Measurements from ENCODE around the gene XXYLT1.
"Not testable (repeated sequence)": the region's sequence is repeated elsewhere in the genome, so short reads cannot be mapped to it uniquely, and the experiment has no call there.

The XXYLT1 gene

DNA sequence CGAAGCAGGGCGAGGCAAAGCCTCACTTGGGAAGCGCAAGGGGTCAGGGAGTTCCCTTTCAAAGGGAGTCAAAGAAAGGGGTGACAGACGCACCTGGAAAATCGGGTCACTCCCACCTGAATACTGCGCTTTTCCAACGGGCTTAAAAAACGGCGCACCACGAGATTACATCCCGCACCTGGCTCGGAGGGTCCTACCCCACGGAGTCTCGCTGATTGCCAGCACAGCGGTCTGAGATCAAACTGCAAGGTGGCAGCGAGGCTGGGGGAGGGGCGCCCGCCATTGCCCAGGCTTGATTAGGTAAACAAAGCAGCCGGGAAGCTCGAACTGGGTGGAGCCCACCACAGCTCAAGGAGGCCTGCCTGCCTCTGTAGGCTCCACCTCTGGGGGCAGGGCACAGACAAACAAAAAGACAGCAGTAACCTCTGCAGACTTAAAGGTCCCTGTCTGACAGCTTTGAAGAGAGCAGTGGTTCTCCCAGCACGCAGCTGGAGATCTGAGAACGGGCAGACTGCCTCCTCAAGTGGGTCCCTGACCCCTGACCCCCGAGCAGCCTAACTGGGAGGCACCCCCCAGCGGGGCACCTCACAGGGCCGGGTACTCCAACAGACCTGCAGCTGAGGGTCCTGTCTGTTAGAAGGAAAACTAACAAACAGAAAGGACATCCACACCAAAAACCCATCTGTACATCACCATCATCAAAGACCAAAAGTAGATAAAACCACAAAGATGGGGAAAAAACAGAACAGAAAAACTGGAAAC is 182.9 kb downstream of the XXYLT1 start:
- not testable (repeated sequence) for DNase-seq

DNA sequence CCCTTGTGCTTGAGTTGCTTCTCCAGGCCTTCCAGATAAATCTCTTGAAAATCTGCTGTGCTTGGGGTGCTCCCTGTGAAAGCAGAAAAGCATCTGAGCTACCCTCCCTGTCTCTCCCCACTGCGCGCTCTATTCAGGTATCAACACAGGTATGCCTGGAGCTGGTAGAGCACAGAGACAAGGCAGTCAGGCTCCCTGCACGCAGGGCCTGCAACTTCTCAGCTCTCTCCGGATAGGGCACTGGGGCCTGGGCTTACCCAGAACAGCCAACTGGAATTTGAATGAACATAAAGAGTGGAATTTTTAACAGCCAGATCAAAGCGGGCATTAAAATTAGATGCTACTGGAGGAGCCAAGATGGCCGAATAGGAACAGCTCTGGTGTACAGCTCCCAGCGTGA is 183.6 kb downstream of the XXYLT1 start:
- DNase-seq: no peak

DNA sequence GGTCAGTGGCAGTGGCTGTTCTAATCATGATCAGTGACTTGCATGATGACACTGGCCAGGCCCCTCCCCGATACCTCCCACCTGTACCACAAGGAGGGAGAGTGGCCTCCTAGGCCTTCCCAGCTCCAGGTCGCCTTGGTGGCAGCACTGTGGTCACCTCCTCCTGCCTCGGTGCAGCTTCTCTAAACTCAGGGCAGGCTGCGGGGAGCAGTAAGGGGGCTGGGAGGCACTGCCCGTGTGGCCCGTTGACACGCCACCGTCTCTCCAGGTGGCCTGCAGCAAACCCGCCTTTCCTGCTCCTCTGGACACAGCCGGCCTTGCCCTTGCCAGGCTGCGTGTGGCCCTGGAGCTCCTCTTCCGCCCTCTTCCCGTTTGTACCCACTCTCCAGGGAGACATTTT is 184.1 kb downstream of the XXYLT1 start:
- no peak for DNase-seq

DNA sequence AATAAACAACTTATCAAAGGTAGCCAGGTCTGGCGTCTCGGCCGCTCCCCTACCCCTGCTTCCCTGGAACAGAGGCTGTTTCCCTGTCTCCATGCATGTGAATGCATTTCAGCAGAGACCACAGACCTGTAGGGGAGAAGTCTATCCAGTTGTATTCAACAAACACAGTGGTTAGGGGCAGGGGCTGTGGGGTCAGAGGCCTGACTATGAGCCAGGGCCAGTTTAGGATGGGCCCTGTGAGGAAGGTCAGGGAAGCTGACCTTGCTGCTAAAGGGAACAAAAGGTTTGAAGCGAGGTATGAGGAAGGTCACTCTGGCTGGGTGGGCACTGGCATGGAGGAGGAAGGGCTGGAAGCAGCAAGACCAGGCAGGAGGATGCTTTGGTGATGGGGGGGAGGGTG is 184.6 kb downstream of the XXYLT1 start:
- no peak for DNase-seq

DNA sequence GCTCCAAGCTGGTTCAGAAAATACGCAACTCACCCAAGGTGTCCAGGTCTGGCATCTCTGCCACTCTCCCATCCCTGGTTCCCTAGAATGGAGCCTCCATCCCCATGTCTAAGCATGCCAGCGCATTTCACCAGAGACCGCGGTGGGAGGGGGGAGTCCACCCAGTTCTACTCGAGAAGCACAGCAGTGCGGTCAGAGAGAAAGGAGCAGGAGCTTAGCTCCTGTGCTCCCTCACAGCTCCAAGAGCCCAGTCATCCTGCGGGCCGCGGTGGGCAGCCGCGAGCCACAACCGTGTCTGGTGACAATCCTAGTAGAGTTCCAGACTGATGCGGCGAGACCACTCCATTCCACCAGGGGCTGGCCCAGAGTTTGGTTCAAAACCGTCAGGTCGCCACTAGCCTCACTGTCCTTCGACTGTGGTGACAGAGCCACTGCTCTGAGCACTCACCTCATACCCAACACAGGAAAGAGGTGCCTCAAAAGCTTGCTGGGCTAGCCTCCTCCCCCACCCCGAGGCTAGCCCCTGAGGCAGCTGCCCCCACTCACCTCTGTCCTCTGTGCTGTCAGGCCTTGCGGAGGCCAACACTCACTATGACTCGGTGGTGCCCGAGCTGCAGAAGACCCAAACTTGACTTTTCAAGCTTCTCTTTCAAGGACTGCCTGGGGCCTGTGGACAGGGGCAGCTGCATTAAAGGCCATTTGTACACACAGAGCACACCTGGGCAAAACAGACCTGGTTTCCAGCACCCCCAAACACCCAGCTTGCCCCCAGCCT is 185.4 kb downstream of the XXYLT1 start:
- no peak for DNase-seq

DNA sequence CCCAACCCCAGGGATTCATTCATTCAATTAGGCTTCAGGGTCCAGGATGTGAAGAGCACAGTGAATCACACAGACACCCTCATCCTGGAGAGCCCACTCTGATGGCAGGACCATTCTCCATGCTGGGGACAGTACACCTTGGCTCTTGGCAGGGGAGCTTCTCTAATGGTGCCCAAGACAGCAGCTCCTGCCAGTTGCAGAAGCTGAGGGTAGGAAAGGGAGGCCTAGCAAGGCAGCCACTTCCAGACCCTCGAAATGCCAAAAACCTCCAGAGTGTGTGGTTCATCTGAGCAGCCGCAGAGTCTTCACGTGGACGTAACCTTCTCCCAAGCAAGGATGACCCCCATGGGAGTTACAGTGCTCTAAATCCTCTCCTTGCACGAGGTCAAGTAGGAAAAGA is 186.2 kb downstream of the XXYLT1 start:
- DNase-seq: no peak

DNA sequence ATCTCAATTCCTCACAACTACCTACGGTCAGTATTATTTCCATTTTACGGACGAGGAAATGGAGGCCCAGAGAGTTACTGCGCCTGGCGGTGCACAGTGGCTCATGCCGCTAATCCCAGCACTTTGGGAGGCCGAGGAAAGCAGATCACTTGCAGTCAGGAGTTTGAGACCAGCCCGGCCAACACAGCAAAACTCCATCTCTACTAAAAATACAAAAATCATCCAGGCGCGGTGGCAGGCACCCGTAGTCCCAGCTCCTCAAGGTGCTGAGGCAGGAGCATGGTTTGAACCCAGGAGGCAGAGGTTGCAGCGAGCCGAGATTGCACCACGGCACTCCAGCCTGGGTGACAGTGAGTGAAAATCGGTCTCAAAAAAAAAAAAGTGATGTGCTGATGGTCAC is 187.3 kb downstream of the XXYLT1 start:
- DNase-seq: no peak

DNA sequence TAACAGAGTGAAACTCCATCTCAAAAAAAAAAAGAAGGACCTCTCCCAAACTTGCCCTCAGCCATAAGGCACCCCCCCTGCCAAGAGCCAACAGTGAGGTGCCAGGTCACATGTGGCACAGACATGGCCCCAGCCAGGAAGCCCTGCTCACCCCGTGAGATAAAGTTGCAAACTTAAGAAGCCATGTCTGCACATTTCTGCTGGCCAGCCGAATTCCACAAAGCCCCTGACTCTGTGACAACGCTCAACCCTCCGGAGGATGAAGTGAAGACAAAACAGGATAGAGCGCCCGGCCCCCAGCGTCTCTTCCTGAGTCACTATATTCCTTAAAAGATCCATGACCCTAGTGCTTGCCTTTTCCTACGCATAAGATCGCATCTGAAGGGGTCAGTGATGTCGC is 188.1 kb downstream of the XXYLT1 start:
- no peak for DNase-seq

DNA sequence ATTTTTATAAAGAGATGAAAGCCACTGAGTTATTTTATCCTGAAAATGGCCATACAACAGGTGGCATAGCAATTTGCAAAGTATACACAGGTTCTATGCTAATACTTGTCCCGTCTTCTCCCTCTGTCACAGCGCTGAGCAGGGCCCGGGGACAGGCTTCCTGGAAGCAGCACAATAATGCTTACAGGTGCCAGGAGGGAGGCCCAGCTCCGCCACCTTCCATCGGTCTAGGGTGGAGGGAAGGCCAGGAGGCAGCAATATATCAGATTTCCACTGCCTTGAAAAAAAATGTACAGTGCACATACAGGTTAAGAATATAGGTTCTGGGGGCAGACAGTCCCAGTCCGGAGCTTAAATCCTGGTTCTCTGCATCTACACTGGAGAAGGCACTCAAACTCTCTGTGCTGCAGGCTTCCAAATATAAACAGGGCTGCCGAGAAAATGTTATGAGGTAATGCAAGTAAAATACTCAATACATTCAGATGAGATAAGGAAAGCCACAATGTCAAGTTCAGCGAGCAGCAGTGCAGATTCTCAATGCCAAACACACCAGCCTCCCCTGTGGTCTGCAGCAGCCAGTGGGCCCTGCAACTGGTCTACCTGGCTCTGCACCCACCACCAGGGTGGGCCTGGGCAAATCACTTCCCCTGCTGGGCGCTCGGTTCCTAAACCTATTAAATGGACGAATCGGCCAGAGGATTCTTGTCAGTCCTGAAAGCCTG is 189.6 kb downstream of the XXYLT1 start:
- DNase-seq: no peak

DNA sequence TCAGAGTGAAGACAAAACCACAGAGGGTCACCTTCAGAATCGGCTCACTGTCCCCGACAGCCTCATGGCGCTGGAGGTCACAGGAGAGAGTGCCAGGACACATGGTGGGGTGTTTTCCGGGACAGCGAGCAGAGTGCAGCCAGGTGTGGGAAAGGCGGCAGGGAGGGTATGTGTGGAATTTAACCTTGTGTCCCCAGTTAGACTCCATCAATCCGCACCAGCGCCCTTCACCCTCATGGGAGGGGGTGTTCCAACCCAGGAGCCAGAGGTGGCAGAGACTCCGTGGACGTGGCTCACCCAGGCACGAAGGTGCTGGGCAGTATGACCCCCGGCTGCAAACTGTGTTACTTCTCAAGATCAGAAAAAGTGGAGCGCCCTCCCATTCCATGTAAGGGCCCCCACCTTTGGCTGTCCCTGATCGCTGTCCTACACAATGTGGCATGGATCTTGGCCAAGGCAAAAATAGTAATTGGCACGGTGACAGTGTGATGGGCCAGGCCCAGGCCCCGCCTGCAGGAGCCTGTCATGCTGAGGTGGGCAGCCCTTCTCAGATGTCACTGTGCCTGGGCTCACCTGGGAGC is 190.3 kb downstream of the XXYLT1 start:
- DNase-seq: no peak

DNA sequence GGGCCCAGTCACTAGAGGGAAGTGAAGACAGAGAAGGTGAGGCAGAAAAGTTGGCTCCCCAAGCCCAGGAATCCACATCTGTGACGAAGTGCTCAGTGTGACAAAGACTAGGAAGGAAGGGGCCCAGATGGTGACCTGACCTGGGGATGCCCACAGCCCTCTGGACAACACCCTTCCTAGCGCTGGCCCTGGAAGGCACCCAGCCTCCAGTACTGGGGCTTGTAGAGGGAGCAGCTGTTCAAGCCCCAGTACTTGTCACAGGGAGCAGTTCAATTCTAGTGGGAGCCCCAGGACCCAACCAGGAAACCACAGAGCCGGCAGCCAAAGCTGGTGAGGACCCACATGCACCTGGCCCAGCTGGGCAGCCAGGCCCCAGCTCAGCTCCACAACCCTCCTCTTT is 190.8 kb downstream of the XXYLT1 start:
- DNase-seq: no peak

DNA sequence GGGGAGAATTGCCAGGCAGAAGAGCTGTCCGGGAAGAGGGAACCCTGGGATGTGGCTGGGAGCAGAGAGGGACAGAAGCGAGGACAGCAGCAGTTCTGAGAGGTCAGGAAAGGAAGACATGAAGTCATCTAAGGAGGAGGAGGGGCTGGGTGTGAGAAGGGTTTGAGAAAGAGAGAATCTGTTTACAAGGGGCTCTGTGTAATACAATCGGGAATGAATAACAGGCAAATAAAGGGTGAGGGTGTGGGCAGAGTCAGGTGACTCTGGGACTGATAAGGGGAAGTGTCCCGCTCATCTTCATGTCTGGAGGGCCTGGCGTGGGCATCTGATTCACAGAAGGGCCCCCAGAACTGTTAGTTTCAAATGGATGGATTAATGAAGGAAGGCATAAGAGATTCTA is 191.3 kb downstream of the XXYLT1 start:
- DNase-seq: no peak

DNA sequence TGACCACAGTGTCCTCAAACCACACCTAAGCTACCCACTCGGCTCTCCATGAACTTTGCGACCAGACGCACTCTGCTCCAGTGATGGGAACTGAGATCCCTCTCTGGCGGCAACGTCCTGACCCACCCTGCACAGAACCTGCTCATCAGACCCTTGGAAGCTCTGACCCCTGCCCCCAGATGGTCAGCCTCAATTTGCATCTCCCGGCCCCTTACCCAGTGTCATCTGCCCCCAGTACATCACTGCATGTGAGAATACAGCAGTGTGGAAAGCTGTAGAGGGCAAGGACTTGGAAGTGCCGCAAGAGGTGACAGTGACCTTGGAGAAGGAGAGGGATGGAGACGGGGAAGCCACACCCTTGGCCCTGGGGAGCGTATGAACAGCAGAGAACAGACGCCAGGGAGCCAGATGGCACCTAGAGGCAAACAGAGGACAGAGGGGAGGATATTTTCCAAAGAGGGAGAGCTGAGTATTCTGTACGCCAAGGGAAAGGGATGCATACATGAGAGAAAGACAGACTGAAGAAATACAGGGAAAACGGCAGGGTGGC is 192.0 kb downstream of the XXYLT1 start:
- DNase-seq: no peak

DNA sequence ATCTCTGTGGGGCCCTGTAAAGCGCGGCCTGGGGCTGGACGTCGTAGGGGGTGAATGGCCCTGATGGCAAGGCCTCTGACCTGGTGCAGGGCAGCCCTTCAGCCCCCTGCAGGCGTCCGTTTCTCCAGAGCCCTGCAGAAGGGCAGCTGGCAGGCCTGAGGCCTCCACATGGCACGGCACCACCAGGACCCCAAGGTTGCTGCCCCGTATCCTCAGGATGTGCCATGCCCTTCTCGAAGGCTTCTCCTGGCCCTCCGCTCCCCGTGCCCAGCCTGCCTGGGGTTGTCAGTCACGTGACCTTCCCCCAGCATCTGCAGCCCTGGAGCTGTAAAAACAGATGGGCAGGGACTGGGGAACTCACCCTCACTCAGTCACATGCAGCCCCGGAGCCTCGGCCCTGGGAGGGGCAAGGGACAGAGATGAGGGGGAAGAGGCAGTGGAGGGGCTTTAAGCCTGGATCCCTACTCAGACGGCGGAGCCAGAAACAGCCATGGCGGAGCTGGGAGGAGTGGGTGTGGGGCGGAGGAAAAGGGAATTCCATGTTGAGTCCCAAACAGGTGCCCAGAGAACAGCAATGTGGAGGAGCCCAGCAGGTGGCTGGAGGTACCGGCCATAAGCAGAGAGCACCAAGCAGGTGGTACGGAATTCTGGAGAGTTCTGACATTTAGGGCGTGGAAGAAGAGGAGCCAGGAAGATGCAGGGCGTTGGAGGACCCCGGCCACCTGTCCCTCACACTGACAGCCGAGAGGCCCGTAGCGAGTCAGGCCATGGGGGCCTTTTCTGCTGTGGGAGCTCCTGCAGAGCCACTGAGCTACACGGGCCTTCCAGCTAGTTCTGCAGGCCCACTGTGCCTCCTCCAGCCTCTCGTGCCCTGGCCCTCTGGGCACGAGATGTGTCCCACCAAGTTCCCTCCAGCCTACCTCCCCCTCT is 193.1 kb downstream of the XXYLT1 start:
- no peak for DNase-seq

DNA sequence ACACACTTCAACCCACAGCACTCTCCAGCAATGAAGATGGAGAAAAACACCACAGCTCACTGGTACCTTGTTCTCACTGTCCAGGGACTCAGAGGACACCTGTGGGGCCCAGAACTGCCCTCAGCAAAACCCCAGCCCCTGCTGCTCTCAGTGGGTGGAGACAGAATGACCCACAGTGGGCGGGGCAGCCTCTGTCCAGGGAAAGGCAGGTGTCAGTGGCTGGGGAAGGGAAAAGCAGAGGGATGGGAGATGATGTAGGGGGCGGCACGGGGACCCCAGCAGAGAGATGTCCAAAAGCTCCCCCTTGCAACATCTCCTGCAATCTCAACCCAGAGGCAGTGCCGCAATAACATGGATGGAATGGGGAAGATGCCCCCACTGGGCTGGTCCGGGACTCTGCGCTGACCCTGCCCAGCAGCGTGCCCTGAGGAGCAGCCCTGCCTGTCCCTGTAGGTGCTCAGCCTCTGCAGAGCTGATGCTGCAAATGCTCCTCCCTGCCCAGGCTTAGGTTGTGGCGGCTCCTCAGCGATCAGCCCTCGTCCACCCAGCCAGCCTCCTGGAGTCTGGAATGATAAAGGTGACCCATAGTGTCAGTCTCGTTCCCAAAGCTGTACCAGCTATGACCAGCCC is 193.9 kb downstream of the XXYLT1 start:
- no peak for DNase-seq

DNA sequence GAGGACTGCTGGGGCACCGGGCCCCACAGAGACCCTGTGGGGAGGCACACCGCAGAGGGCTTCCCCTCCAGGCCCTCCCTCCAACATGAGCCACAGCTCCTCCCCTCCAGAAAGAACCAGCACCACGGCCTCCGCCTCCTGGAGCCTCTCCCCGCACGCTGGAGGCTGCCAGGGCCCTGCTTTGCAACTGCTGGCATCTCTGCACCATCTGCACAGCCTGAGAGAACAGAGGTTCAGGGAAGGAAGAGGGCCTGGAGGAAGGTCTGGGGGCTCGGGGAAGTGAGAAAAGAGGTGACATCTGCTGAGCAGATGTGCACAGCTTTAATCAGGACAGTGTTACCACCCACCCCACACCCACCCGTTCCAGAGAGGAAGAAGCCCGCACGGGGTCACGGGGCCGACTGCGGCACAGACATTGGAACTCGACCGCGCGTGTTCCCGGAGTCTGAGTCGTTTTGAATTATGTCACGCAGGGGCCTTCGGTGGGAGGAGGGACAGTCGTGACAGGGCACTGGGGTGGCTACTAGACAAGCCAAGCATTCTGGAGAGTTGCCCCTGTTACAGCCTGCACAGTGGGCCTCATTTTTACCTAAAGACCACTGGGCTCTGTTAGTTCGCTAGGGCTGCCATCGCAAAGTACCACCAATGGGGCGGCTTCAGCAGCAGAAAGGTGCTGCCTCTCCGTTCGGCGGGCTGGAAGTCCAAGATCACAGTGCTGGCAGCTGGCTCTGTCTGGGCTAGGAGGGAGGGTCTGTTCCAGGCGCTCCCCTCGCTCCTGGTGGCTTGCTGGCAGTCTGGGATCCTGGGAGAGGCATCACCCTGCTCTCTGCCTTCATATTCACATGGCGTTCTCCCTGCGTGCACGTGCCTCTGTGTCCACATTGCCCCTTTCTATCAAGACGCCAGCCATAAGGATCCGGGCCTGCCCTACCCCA is 194.8 kb downstream of the XXYLT1 start:
- DNase-seq: no peak

DNA sequence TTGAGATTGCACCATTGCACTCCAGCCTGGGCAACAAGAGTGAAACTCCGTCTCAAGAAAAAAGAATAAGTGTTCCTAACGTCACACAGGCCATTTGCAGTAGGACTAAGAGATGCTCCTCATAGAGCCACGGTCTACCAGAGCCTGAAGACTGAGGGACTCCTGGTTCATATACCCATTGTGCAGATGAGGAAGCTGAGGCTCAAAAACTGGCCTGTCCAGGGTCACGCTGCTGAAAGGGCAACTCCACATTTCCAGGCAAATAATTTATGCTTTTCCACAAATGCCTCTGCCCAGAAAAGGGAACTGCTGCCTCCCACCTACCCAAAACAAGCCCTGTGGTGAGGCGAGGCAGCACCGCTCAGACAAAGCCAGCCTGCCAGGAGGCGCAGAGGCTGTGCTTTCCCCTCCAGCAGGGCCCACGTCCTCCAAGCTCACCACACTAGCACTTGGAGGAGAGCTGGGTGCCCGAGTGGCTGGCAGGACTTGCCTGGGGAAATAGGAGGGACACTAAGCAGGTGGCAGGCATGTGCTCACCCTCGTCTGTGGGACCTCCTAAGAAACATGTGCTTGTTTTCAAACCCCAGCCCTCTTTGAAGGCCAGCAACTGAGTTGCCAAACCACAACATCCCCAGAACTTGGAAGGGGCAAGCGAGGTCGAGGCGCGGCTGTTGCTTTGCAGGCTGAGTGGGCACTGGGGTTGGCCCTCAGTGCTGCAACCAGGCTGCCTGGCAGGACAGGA is 195.6 kb downstream of the XXYLT1 start:
- no peak for DNase-seq

DNA sequence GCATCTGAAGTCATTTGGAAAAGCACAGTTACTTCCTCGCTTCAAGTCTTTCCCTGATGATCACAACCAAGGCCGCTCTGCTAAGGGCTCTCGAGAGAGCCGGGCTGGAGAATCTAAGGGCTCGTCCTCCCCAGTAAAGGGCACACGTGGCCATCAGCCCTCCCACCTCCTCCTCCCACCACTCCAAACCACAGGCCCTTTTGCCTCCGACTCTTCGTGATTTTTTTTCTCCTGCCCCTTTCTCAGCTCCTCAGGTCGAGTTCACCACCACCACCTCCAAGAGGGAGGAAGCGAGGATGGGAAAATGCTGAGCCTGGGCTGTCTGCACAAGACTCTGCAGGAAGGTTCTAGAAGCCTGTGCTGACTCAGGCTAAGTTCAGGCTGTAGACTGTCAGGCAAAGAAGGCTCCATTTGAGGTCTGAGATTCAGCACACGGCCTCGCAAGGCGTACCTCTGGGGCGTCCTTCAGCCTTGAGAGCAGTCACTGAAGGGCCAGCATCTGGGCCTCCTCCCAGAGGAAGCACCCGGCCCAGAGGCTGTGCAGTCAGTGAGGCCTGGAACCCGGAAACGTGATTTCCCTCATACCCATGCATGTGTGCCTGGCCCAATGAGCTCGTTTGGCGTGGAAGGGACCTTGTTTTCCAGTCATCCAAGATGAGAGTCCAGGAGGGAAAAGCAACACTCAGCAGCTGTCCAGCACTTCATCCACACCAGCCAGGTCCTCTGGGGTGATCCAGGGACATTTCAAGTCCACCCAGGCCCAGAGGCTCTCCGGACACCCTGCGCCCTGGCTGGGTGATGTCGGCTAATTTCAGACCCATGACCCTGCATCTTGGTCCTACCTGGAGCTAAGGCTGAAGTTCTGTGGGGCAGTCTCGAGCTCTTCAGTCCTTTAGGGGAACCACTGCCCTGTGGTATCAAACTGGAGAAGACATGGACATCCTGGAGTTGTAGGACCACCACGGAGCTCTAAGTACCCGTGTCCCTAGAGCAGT is 196.8 kb downstream of the XXYLT1 start:
- no peak for DNase-seq

Data from islet precursor cell (in vitro differentiated cells).